ENCODE results near the gene TMEM135.
"Not testable (repeated sequence)": the region's sequence is repeated elsewhere in the genome, so short reads cannot be mapped to it uniquely, and the experiment has no call there.

TMEM135 gene

GRCh38 chr11:87144252-87144651 lies 106.5 kb downstream of the TMEM135 start:
- Histone ChIP-seq H3K27ac (no peak overlapping the region), H3K9me3 (peaks cover 4% of the 10 kb centered on the region), H3K4me1 (peaks cover 19% of the 10 kb centered on the region), H4K20me1 (peaks cover 20% of the 10 kb centered on the region), H3K4me3 (no peak overlapping the region), H3K4me2 (no peak overlapping the region), H3K36me3 (no peaks in the 10 kb centered on the region), H3K9ac (no peak overlapping the region), H3K27me3 (no peaks in the 10 kb centered on the region)
- no peak for TF ChIP-seq Cebpa-rat (IDR thresholded peaks at IDR 0.05)

- Histone ChIP-seq H3K4me1 (peaks cover 12% of the 10 kb centered on the region), H3K27ac (no peak overlapping the region), H3K4me2 (no peak overlapping the region), H3K4me3 (no peak overlapping the region), H3K9me3 (peaks cover 6% of the 10 kb centered on the region; the same call in 1 of the 2 replicates), H3K27me3 (no peaks in the 10 kb centered on the region), H4K20me1 (peaks cover 8% of the 10 kb centered on the region), H3K9ac (no peak overlapping the region), H3K36me3 (0 out of 2 replicates have a peak, but pooled peaks cover 3% of the 10 kb centered on the region)
- no peak for TF ChIP-seq Cebpa-rat (IDR thresholded peaks at IDR 0.05)
Observed at GRCh38 chr11:87148749-87149148, 111.0 kb downstream of the TMEM135 start.

GRCh38 chr11:87149782-87150181 lies 112.0 kb downstream of the TMEM135 start:
- not testable (repeated sequence) for H3K27me3 ChIP-seq, H3K4me1 ChIP-seq, H3K4me2 ChIP-seq, H3K27ac ChIP-seq, H3K9me3 ChIP-seq, H3K4me3 ChIP-seq, H3K36me3 ChIP-seq, H3K9ac ChIP-seq, H4K20me1 ChIP-seq

GRCh38 chr11:87150936-87151335 lies 113.2 kb downstream of the TMEM135 start:
- Histone ChIP-seq H3K27me3 (no peaks in the 10 kb centered on the region), H4K20me1 (0 out of 2 replicates have a peak, but pooled peaks cover 5% of the 10 kb centered on the region), H3K9ac (no peak overlapping the region), H3K4me3 (no peak overlapping the region), H3K9me3 (peaks cover 6% of the 10 kb centered on the region; the same call in 1 of the 2 replicates), H3K4me1 (0 out of 2 replicates have a peak, but pooled peaks cover 5% of the 10 kb centered on the region), H3K4me2 (no peak overlapping the region), H3K27ac (no peak overlapping the region), H3K36me3 (0 out of 2 replicates have a peak, but pooled peaks cover 3% of the 10 kb centered on the region)
- no peak for TF ChIP-seq Cebpa-rat (IDR thresholded peaks at IDR 0.05)

GRCh38 chr11:87154246-87154645 lies 116.5 kb downstream of the TMEM135 start:
- no peaks in the 10 kb centered on the region for H3K27me3 ChIP-seq
- 0 out of 2 replicates have a peak, but pooled peaks cover 5% of the 10 kb centered on the region for H3K4me1 ChIP-seq
- peaks cover 6% of the 10 kb centered on the region; the same call in 1 of the 2 replicates for H3K9me3 ChIP-seq
- H3K27ac ChIP-seq, result no peak overlapping the region
- no peak overlapping the region for H3K4me3 ChIP-seq
- H3K9ac ChIP-seq, result no peak overlapping the region
- peaks cover 9% of the 10 kb centered on the region; the same call in 1 of the 2 replicates for H4K20me1 ChIP-seq
- 0 out of 2 replicates have a peak, but pooled peaks cover 3% of the 10 kb centered on the region for H3K36me3 ChIP-seq
- no peak overlapping the region for H3K4me2 ChIP-seq
- TF ChIP-seq Cebpa-rat (IDR thresholded peaks at IDR 0.05), result no peak

GRCh38 chr11:87156970-87157369 lies 119.2 kb downstream of the TMEM135 start:
- no peak overlapping the region for H3K27ac ChIP-seq
- no peak for TF ChIP-seq Cebpa-rat (IDR thresholded peaks at IDR 0.05)

GRCh38 chr11:87169076-87169475 lies 131.3 kb downstream of the TMEM135 start:
- H3K9ac ChIP-seq, H3K27ac ChIP-seq, H4K20me1 ChIP-seq, H3K4me2 ChIP-seq, H3K4me3 ChIP-seq, H3K4me1 ChIP-seq, H3K36me3 ChIP-seq, H3K27me3 ChIP-seq: not testable (repeated sequence)
- peaks cover 33% of the 10 kb centered on the region for H3K9me3 ChIP-seq

More at GRCh38 chr11:87156970-87157369, 119.2 kb downstream of the TMEM135 start:
- no peaks in the 10 kb centered on the region for H3K9me3 ChIP-seq
- H3K4me2 ChIP-seq, result no peak overlapping the region
- 0 out of 2 replicates have a peak, but pooled peaks cover 5% of the 10 kb centered on the region for H3K4me1 ChIP-seq
- no peak overlapping the region for H3K9ac ChIP-seq
- peaks cover 9% of the 10 kb centered on the region; the same call in 1 of the 2 replicates for H4K20me1 ChIP-seq
- no peaks in the 10 kb centered on the region for H3K27me3 ChIP-seq
- no peak overlapping the region for H3K4me3 ChIP-seq
- H3K36me3 ChIP-seq, result 0 out of 2 replicates have a peak, but pooled peaks cover 3% of the 10 kb centered on the region

GRCh38 chr11:87173185-87174039 lies 135.7 kb downstream of the TMEM135 start:
- Histone ChIP-seq H3K27me3 (no peaks in the 10 kb centered on the region), H4K20me1 (peaks cover 10% of the 10 kb centered on the region; the same call in 1 of the 2 replicates), H3K9me3 (peaks cover 16% of the 10 kb centered on the region), H3K4me3 (no peak overlapping the region), H3K4me1 (peaks cover 13% of the 10 kb centered on the region), H3K36me3 (peaks cover 14% of the 10 kb centered on the region), H3K27ac (no peak overlapping the region), H3K4me2 (no peak overlapping the region), H3K9ac (no peak overlapping the region)
- TF ChIP-seq Cebpa-rat (IDR thresholded peaks at IDR 0.05), result no peak

- H3K4me3 ChIP-seq, result no peak overlapping the region
- peaks cover 16% of the 10 kb centered on the region for H3K36me3 ChIP-seq
- no peak overlapping the region for H3K4me2 ChIP-seq
- peaks cover 12% of the 10 kb centered on the region; the same call in 1 of the 2 replicates for H3K9me3 ChIP-seq
- H3K27ac ChIP-seq, result no peak overlapping the region
- H4K20me1 ChIP-seq, result peaks cover 10% of the 10 kb centered on the region; the same call in 1 of the 2 replicates
- peaks cover 13% of the 10 kb centered on the region for H3K4me1 ChIP-seq
- no peaks in the 10 kb centered on the region for H3K27me3 ChIP-seq
- TF ChIP-seq Cebpa-rat (IDR thresholded peaks at IDR 0.05), result no peak
- no peak overlapping the region for H3K9ac ChIP-seq
Observed at GRCh38 chr11:87174870-87175269, 137.1 kb downstream of the TMEM135 start.

GRCh38 chr11:87176044-87176443 lies 138.3 kb downstream of the TMEM135 start:
- Histone ChIP-seq H4K20me1 (no peaks in the 10 kb centered on the region; the same call in 1 of the 2 replicates), H3K36me3 (peaks cover 16% of the 10 kb centered on the region), H3K4me2 (no peak overlapping the region), H3K4me1 (peaks cover 13% of the 10 kb centered on the region), H3K27ac (no peak overlapping the region), H3K9ac (no peak overlapping the region), H3K9me3 (peaks cover 12% of the 10 kb centered on the region; the same call in 1 of the 2 replicates), H3K27me3 (no peaks in the 10 kb centered on the region), H3K4me3 (no peak overlapping the region)
- no peak for TF ChIP-seq Cebpa-rat (IDR thresholded peaks at IDR 0.05)

All from BLaER1 (cell line).